Endothelial cell of umbilical vein (primary cell): ENCODE data around the gene STK39. TPM values are rescaled to one million over a fixed set of nuclear protein-coding genes. Genes with fewer than 3 reads are reported as not detected.

Source experiments
- BruUV-seq: library from RNA; stranded (reverse); fragments of 400-500 nt; replicated peaks from 2 replicates; lab custom pipeline; 2021; lab: Mats Ljungman, UMichigan
- CTCF ChIA-PET: fragments of 300-600, 350-600 bp; sonication (Branson Sonifier 250); formaldehyde crosslinking; loops from one replicate; lab custom pipeline; 2021; ENCODE audit warnings: antibody characterized with exemption, inconsistent platforms; lab: Charles Lee
- POLR2A ChIA-PET: fragments of 300-600, 350-600 bp; sonication (Branson Sonifier 250); formaldehyde crosslinking; loops from one replicate; lab custom pipeline; 2021; ENCODE audit warnings: antibody characterized with exemption, inconsistent platforms; lab: Charles Lee
- DNase-seq: peaks from one replicate; pipeline ENCODE4 v3.0.0-alpha.2; 2011; ENCODE audit warnings: low read depth, low spot score
- FAIRE-seq: peaks from 2 replicates; lab custom pipeline; 2011; peaks lifted over from hg19 to GRCh38; lab: Jason Lieb, UNC
- H2AFZ ChIP-seq: 2 replicates; pipeline ENCODE4 v1.6.0; 2012; ENCODE audit warnings: low read depth, low read length, control low read depth, inconsistent platforms
- H3K27ac ChIP-seq: 2 replicates; pipeline ENCODE4 v1.5.1; 2011; ENCODE audit warnings: low read depth, mild to moderate bottlenecking, control low read depth, low read length, moderate library complexity; ENCODE audit not compliant: insufficient read depth
- H3K27me3 ChIP-seq, 2 experiments: 2 replicates each; pipeline versions ENCODE4 v1.6.0 to v1.6.1; 2011; ENCODE audit warnings: low read length in 2 of 2, mixed read lengths in 1 of 2; ENCODE audit not compliant: control insufficient read depth in 2 of 2, insufficient read depth in 2 of 2
- H3K36me3 ChIP-seq, 2 experiments: 2 replicates in 1 of 2; 3 replicates in 1 of 2; pipeline ENCODE4 v1.5.1; 2011; ENCODE audit warnings: low read length in 2 of 2, mild to moderate bottlenecking in 1 of 2, moderate library complexity in 1 of 2; ENCODE audit not compliant: control insufficient read depth in 2 of 2, insufficient read depth in 2 of 2; ENCODE audit errors: extremely low read depth in 1 of 2
- H3K4me1 ChIP-seq: 3 replicates; pipeline ENCODE4 v1.5.1; 2011; ENCODE audit warnings: mild to moderate bottlenecking, low read length; ENCODE audit not compliant: control insufficient read depth, insufficient read depth; ENCODE audit errors: extremely low read depth
- H3K4me2 ChIP-seq: 2 replicates; pipeline ENCODE4 v1.6.1; 2011; ENCODE audit warnings: low read length, control low read depth, mixed read lengths; ENCODE audit not compliant: insufficient read depth
- H3K4me3 ChIP-seq, 3 experiments: fragments of 200-600 bp in 1 of 3; sonication (generic), shearing (Covaris generic) in 1 of 3; replicated peaks in 1 of 3; 2 replicates each; pipeline ENCODE4 v1.5.1; 2011 to 2016; ENCODE audit warnings: control low read depth in 3 of 3, low read length in 3 of 3, mild to moderate bottlenecking in 2 of 3, inconsistent platforms in 1 of 3, low read depth in 1 of 3, moderate library complexity in 1 of 3; ENCODE audit not compliant: insufficient read depth in 1 of 3
- H3K79me2 ChIP-seq: 2 replicates; pipeline ENCODE4 v1.6.0; 2012; ENCODE audit warnings: low read length, inconsistent platforms; ENCODE audit not compliant: control insufficient read depth, insufficient read depth
- H3K9ac ChIP-seq: replicated peaks from 2 replicates; pipeline ENCODE3; 2011; ENCODE audit warnings: low read length, control low read depth; ENCODE audit not compliant: insufficient read depth; ENCODE audit errors: extremely low read depth
- H3K9me1 ChIP-seq: replicated peaks from 3 replicates; pipeline ENCODE4 v1.6.0; 2011; ENCODE audit warnings: mild to moderate bottlenecking, low read length; ENCODE audit not compliant: control insufficient read depth, insufficient read depth; ENCODE audit errors: extremely low read depth
- H3K9me3 ChIP-seq: replicated peaks from 2 replicates; pipeline ENCODE4 v1.5.1; 2012; ENCODE audit warnings: low read length, inconsistent platforms; ENCODE audit not compliant: control insufficient read depth, insufficient read depth
- H4K20me1 ChIP-seq: replicated peaks from 2 replicates; pipeline ENCODE3; 2011; ENCODE audit warnings: mild to moderate bottlenecking, low read length; ENCODE audit not compliant: control insufficient read depth, insufficient read depth; ENCODE audit errors: extremely low read depth
- CTCF ChIP-seq, 2 donors: IDR thresholded peaks; 1 replicate in 1 of 2; 2 replicates in 1 of 2; pipeline ENCODE4 v1.5.1; 2011; ENCODE audit warnings: low read length in 2 of 2, mild to moderate bottlenecking in 2 of 2, moderate library complexity in 2 of 2, control low read depth in 1 of 2, inconsistent platforms in 1 of 2, low read depth in 1 of 2; ENCODE audit not compliant: insufficient read depth in 1 of 2; ENCODE audit errors: extremely low read depth in 1 of 2
- EZH2 ChIP-seq: IDR thresholded peaks from 2 replicates; pipeline ENCODE4 v1.6.1; 2012; ENCODE audit warnings: borderline replicate concordance, low read depth, mild to moderate bottlenecking, moderate library complexity, low read length, inconsistent platforms; ENCODE audit not compliant: severe bottlenecking
- FOS ChIP-seq: IDR thresholded peaks from 2 replicates; pipeline ENCODE4 v1.6.1; 2011; ENCODE audit warnings: mild to moderate bottlenecking, low read length, moderate library complexity, borderline replicate concordance; ENCODE audit not compliant: insufficient read depth
- GATA2 ChIP-seq: IDR thresholded peaks from 2 replicates; pipeline ENCODE4 v1.7.0; 2011; ENCODE audit warnings: low read depth, mild to moderate bottlenecking, moderate library complexity, mixed read lengths, low read length; ENCODE audit not compliant: insufficient read length, insufficient read depth
- JUN ChIP-seq: IDR thresholded peaks from 2 replicates; pipeline ENCODE4 v1.6.1; 2011; ENCODE audit warnings: borderline replicate concordance, low read depth; ENCODE audit not compliant: insufficient read length, insufficient read depth
- MAX ChIP-seq: IDR thresholded peaks from 2 replicates; pipeline ENCODE4 v1.6.1; 2011; ENCODE audit not compliant: insufficient read depth, insufficient read length
- POLR2A ChIP-seq: IDR thresholded peaks from 2 replicates; pipeline ENCODE4 v1.6.1; 2012; ENCODE audit warnings: low read depth, mild to moderate bottlenecking, control low read depth, low read length
- dilution Hi-C: fragments of 300-500 bp; cut with MboI; formaldehyde crosslinking; loops from one replicate; pipeline ENCODE4 v1.15.0; 2019; ENCODE audit warnings: low sequenced_read_pairs; ENCODE audit not compliant: extremely low pct_ligation_motif_present
- intact Hi-C: fragments of 100-400 bp; cut with micrococcal nuclease; formaldehyde crosslinking; loops from one replicate; pipeline ENCODE4 v1.10.0; 2022
- polyA plus RNA-seq, 4 experiments: library from polyadenylated mRNA; depleted of rRNA in 3 of 4; stranded (reverse) in 3 of 4; unstranded in 1 of 4; fragments of >200 nt; gene quantifications; 2 replicates each; pipeline versions ENCODE4 v1.2.1 to v1.2.3, GENCODE V29; 2011 to 2012; ENCODE audit warnings: missing spikeins in 1 of 4
- total RNA-seq: library from RNA; stranded (reverse); gene quantifications from 2 replicates; pipeline ENCODE4 v1.2.3, GENCODE V29; 2021

Gene STK39
- total and polyA plus RNA-seq, 2 donors (not counting 3 experiments of a cell fraction or from before 2014, with no cell fraction given) = 4.6 to 13.1 TPM

- Histone ChIP-seq H3K4me3 (no peak overlapping the region), H3K27ac (no peak overlapping the region), H3K9me1 (no peaks in the 10 kb centered on the region), H4K20me1 (no peaks in the 10 kb centered on the region), H3K4me1 (no peaks in the 10 kb centered on the region), H3K9me3 (no peaks in the 10 kb centered on the region), H3K9ac (no peak overlapping the region), H3K4me2 (no peak overlapping the region), H2AFZ (no peak overlapping the region), H3K36me3 (no peaks in the 10 kb centered on the region), H3K79me2 (no peaks in the 10 kb centered on the region), H3K27me3 (peaks cover 4 to 7% of the 10 kb centered on the region in 2 experiments)
- ChIA-PET POLR2A (no interaction called here), CTCF (interaction anchor here (1.0 to 2.2 kb wide), 3 partner anchors 9 to 143 kb away, joined by 4 to 6 read pairs (median 4); no protein-coding TSS in a partner anchor)
- intact Hi-C loops (no loop called here), dilution Hi-C loops (no loop called here)
- no TSS peak for BruUV-seq
- DNase-seq = no peak
- TF ChIP-seq EZH2 = no peak
- TF ChIP-seq POLR2A = no peak
- no peak for TF ChIP-seq GATA2
- no peak for TF ChIP-seq FOS
- no peak for TF ChIP-seq MAX
- TF ChIP-seq CTCF (IDR thresholded peaks at IDR 0.05; ENCODE audit: extremely low read depth in 1 of 2, insufficient read depth in 1 of 2, low read depth in 1 of 2, low read length in 2 of 2) = no peak
- no peak for TF ChIP-seq JUN
- no peak for FAIRE-seq
Observed at GRCh38 chr2:168278424-168278888, 31.1 kb upstream of the STK39 start.
